ENCODE results near the gene SLC1A2. TPM values are rescaled to one million over a fixed set of nuclear protein-coding genes. Genes with fewer than 3 reads are reported as not detected.

The SLC1A2 gene
- total RNA-seq, 1 experiment from 2014 or later = not detected

- Mint-ChIP-seq H3K4me1 (ENCODE audit: insufficient read depth, unreplicated experiment) (peaks cover 27% of the 10 kb centered on the region), H3K9me3 (ENCODE audit: unreplicated experiment) (no peaks in the 10 kb centered on the region), H3K4me3 (ENCODE audit: unreplicated experiment) (no peak overlapping the region), H3K36me3 (ENCODE audit: insufficient read depth, unreplicated experiment) (peaks cover 78% of the 10 kb centered on the region), H3K27me3 (ENCODE audit: insufficient read depth, unreplicated experiment) (no peaks in the 10 kb centered on the region), H3K27ac (ENCODE audit: low read depth, unreplicated experiment) (no peak overlapping the region)
- BruUV-seq (replicated peaks) = no TSS peak
- TF ChIP-seq CTCF (IDR thresholded peaks at IDR 0.05; ENCODE audit: unreplicated experiment) = no peak
- CTCF ChIA-PET = interaction anchor here (1.0 kb wide), 1 partner anchor 141 kb away, joined by 3 read pairs; no protein-coding TSS in a partner anchor
- POLR2A ChIA-PET = interaction anchor here (0.7 kb wide), 1 partner anchor 34 kb away, joined by 4 read pairs; no protein-coding TSS in a partner anchor
- no peak for DNase-seq (ENCODE audit: unreplicated experiment)
- intact Hi-C loops (cut with micrococcal nuclease) = loop anchor here (5.0 kb wide), 1 partner anchor 155 kb away; no protein-coding TSS in a partner anchor
Observed at GRCh38 chr11:35211952-35212351, 207.4 kb downstream of the SLC1A2 start.

GRCh38 chr11:35210876-35211546 lies 208.3 kb downstream of the SLC1A2 start:
- intact Hi-C loops (cut with micrococcal nuclease) = loop anchor here (5.0 kb wide), 1 partner anchor 156 kb away; no protein-coding TSS in a partner anchor
- ChIA-PET CTCF (interaction anchor here (0.6 kb wide), 1 partner anchor 44 kb away, joined by 4 read pairs; no protein-coding TSS in a partner anchor), POLR2A (interaction anchor here (0.5 kb wide), 1 partner anchor 62 kb away, joined by 3 read pairs; no protein-coding TSS in a partner anchor)
- Mint-ChIP-seq H3K9me3 (ENCODE audit: unreplicated experiment) (no peaks in the 10 kb centered on the region), H3K4me1 (ENCODE audit: insufficient read depth, unreplicated experiment) (peaks cover 27% of the 10 kb centered on the region), H3K36me3 (ENCODE audit: insufficient read depth, unreplicated experiment) (peaks cover 77% of the 10 kb centered on the region), H3K27me3 (ENCODE audit: insufficient read depth, unreplicated experiment) (no peaks in the 10 kb centered on the region), H3K4me3 (ENCODE audit: unreplicated experiment) (no peak overlapping the region), H3K27ac (ENCODE audit: low read depth, unreplicated experiment) (no peak overlapping the region)
- BruUV-seq (replicated peaks) = no TSS peak
- no peak for DNase-seq (ENCODE audit: unreplicated experiment)
- no peak for TF ChIP-seq CTCF (IDR thresholded peaks at IDR 0.05; ENCODE audit: unreplicated experiment)

GRCh38 chr11:35208795-35209194 lies 210.6 kb downstream of the SLC1A2 start:
- BruUV-seq (replicated peaks) = no TSS peak
- no peaks in the 10 kb centered on the region for H3K9me3 Mint-ChIP-seq (ENCODE audit: unreplicated experiment)
- no peaks in the 10 kb centered on the region for H3K27me3 Mint-ChIP-seq (ENCODE audit: insufficient read depth, unreplicated experiment)
- H3K27ac Mint-ChIP-seq (ENCODE audit: low read depth, unreplicated experiment) = no peak overlapping the region
- CTCF ChIA-PET = no interaction called here
- TF ChIP-seq CTCF (IDR thresholded peaks at IDR 0.05; ENCODE audit: unreplicated experiment) = no peak
- H3K4me3 Mint-ChIP-seq (ENCODE audit: unreplicated experiment) = no peak overlapping the region
- peaks cover 12% of the 10 kb centered on the region for H3K4me1 Mint-ChIP-seq (ENCODE audit: insufficient read depth, unreplicated experiment)
- POLR2A ChIA-PET = interaction anchor here (0.6 kb wide), 1 partner anchor 9 kb away, joined by 3 read pairs; no protein-coding TSS in a partner anchor
- intact Hi-C loops (cut with micrococcal nuclease) = no loop called here
- DNase-seq (ENCODE audit: unreplicated experiment) = no peak
- H3K36me3 Mint-ChIP-seq (ENCODE audit: insufficient read depth, unreplicated experiment) = peaks cover 83% of the 10 kb centered on the region

GRCh38 chr11:35207471-35208403 lies 211.6 kb downstream of the SLC1A2 start:
- TF ChIP-seq CTCF (IDR thresholded peaks at IDR 0.05; ENCODE audit: unreplicated experiment) = no peak
- Mint-ChIP-seq H3K4me3 (ENCODE audit: unreplicated experiment) (no peak overlapping the region), H3K27me3 (ENCODE audit: insufficient read depth, unreplicated experiment) (no peaks in the 10 kb centered on the region), H3K36me3 (ENCODE audit: insufficient read depth, unreplicated experiment) (peaks cover 80% of the 10 kb centered on the region), H3K4me1 (ENCODE audit: insufficient read depth, unreplicated experiment) (peaks cover 5% of the 10 kb centered on the region), H3K27ac (ENCODE audit: low read depth, unreplicated experiment) (peak overlapping the region; percentile 66), H3K9me3 (ENCODE audit: unreplicated experiment) (no peaks in the 10 kb centered on the region)
- no peak for DNase-seq (ENCODE audit: unreplicated experiment)
- BruUV-seq (replicated peaks) = no TSS peak
- intact Hi-C loops (cut with micrococcal nuclease) = no loop called here
- ChIA-PET CTCF (no interaction called here), POLR2A (interaction anchor here (0.7 kb wide), 1 partner anchor 98 kb away, joined by 3 read pairs; no protein-coding TSS in a partner anchor)
